HG03064 (cell line): ENCODE data around the gene HNF4A.

Source experiments
- ATAC-seq: cut with Tn5 transposase; IDR thresholded peaks from one replicate; pipeline ENCODE4 v1.9.1; 2021; ENCODE audit warnings: low read depth; ENCODE audit not compliant: unreplicated experiment

Gene HNF4A

GRCh38 chr20:44435630-44436335 is 80.3 kb downstream of the HNF4A start:
- no peak for ATAC-seq

- ATAC-seq = no peak
Measured at GRCh38 chr20:44436393-44436792, 80.9 kb downstream of the HNF4A start.

DNA sequence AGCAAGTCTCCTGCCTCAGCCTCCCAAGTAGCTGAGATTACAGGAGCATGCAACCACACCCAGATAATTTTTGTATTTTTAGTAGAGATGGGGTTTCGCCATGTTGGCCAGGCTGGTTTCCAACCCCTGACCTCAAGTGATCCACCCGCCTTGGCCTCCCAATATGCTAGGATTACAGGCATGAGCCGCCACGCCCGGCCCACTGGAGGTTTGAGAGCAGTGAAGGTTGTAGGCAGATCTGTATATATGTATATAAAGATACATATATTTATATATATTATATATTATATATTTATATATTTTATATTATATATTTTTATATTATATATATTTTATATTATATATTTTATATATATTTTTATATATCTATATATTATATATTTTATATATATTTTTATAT is 82.0 kb downstream of the HNF4A start:
- ATAC-seq = no peak

DNA sequence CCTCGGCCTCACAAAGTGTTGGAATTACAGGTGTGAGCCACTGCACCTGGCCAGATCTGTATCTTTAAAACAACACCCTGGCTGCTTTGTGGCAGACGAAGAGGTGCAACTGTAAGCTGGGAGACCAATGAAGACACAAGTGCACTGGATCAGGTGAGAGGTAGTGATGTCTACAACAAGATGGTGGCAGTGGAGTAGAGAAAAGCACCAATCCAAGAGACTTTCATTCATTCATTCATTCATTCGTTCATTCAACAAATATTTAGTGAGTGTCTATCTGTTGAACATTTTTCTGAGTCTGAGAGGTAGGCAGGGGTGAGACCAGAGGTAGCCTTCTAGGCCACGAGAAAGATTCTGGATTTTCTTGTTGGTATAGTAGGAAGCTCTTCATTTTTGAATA is 83.3 kb downstream of the HNF4A start:
- ATAC-seq = no peak

DNA sequence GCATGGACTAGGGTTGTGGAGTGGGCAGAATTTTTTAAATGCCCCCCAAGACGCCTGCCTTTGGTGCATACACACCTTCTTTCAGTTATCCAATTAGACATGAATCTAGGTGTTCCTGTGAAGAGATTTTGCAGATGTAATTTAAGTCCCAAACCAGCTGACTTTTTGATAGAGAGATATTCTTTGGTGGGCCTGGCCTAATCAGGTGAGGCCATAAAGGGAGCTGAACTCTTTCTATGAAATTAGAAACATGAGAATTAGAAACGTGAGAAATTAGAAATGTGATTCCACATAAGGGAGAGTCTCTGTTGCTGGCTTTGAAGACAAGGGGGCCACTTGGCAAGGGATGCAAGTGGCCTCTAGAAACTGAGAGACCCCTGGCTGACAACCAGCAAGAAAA is 83.8 kb downstream of the HNF4A start:
- ATAC-seq = no peak

GRCh38 chr20:44442298-44443070 is 87.0 kb downstream of the HNF4A start:
- no peak for ATAC-seq

- ATAC-seq = no peak
Measured at GRCh38 chr20:44445742-44446710, 90.5 kb downstream of the HNF4A start.

DNA sequence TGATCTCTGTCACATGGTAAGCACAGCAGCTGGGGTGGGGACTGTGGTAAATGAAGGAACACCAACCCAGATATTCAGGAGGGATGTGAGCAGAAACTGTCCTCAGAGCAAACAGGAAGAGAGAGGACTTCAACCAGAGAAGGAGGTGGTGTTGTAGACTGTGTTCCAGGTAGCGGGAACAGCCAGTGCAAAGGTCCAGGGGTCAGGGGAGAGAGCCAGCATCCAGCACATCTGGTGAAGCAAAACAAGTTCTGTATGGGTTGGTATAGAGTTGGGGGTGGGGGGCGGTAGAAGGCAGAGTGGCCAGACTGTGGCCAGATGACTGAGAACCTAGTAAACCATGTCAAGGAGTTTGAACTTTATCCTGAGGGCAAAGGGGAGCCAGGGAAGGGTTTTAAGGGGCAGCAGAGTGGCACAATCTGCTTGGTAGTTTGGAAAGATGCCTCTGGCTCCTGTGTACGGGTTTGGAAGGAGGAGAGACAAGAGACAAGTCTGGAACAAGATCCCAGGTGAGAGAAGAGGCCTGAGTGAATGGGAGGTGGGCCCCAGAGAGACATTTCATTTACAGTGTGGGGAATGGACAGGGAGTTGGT is 92.4 kb downstream of the HNF4A start:
- ATAC-seq = no peak

DNA sequence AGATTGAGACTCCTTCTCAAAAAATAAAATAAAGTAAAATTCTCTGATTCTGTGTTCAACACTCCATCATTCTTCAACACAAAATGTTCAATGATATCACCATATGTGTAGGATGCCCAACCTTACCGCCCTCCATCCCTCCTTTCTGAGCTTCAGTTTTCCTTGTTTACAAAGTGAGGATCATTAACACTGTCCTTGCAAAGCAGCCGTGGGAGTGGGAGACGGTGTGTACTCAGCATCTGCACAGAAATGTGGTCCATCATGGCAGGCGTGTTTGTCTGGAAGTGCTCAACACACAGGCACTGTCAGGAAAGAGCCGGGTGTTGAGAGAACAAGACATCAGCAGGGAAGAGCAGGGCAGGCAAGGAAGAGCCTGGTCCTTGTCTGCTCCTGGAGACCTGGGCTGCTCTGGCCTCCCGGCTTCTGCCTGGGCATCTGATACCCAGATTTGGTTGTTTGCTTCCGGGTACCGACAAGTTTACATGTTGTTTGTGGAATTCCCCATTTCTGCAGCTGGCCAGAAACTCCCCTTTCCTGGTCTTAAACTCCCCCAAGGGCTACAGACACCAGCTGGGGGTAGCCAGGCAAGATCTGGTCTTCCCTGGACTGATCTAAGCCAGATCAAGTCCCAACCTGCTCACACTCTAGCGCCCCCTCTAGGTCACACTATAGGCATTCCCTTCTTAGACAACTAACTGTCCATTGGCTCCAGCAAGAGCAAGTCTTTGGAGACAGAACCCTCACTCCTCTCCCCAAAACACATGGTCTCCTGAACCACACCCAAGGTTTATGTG is 93.5 kb downstream of the HNF4A start:
- no peak for ATAC-seq

DNA sequence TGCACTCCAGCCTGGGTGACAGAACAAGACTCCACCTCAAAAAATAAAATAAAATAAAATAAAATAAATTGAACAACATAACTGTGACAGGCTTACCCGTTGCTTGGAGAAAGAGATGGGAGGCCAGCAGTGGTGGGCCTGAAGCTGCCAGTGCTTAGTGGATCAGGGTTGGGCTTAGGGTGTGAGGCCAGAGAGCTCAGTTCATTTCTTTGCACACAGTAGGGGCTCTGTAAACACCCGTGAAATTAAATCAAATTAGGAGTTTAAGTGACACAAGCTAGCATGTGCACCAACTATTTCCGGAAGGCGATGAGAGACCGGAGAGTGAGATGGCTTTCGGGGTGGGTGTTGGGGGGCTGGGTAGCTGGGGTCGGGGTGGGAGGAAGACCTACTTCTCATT is 94.4 kb downstream of the HNF4A start:
- no peak for ATAC-seq

DNA sequence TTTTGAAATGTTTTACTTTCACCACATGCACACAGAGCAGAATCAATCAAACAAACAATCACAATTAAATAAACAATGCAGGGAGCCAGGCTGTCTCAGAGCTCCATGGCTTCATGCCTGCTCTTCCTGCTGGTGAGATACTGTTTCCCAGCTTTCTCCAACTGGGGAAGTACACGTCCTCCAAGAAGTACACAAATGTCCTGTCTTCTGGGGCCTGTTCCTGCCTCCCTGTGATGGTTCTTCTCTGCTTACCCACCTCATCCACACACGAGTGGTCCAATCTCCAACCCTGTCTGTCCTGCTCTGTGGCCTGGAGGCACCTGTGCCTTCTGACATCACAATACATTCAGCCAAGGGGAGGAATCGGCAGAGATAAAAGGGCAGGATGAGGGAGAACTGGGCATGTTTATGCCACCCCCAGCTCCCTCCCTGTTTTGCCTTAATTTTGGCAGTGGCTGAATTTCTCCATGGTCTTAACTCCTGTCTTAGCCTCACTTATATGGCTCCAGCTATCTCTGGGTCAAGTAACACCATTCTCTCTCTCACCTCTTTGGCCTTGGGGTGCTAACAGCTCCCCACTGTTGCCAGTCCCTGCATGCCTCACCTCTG is 94.9 kb downstream of the HNF4A start:
- no peak for ATAC-seq

- no peak for ATAC-seq
Measured at GRCh38 chr20:44450903-44451450, 95.5 kb downstream of the HNF4A start.

GRCh38 chr20:44454306-44454963 is 98.9 kb downstream of the HNF4A start:
- no peak for ATAC-seq

GRCh38 chr20:44455126-44455525 is 99.6 kb downstream of the HNF4A start:
- ATAC-seq = no peak

DNA sequence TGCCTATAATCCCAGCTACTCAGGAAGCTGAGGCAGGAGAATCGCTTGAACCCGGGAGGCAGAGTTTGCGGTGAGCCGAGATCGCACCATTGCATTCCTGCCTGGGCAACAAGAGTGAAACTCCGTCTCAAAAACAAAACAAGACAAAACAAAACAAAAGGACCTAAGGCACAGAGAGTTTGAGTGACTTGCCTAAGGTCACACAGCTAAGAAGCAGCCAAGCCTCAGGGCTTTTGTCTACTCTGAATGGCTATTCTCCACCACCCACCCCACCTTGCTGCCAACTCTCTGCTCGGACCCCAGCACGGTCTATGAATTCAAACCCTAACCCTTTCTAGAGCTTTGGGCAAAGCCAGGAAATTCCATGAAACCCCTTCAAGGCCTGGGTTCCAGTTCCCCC is 101.1 kb downstream of the HNF4A start:
- no peak for ATAC-seq

- no peak for ATAC-seq
Measured at GRCh38 chr20:44457016-44457415, 101.5 kb downstream of the HNF4A start.

- no peak for ATAC-seq
Measured at GRCh38 chr20:44459271-44459670, 103.8 kb downstream of the HNF4A start.

DNA sequence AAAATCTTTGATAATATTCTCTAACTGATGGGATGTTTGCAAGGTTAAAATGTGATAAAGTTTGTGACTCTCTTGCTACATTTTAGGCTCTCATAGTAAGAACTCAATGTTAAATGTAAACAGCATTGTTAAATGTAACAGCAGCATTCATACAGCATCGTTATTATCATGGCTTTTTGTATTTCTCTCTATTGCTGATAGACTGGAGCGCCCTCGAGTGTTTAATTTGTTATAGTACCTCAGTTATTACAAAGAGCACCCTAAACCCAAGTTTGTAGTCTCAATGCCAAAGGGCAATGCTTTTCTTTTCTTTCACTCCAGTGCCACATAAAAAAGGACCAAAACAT is 105.3 kb downstream of the HNF4A start:
- no peak for ATAC-seq
